Epithelial cell of esophagus (primary cell): ENCODE measurements around the gene ZEB2.

Experiments used
- DNase-seq: peaks from one replicate; pipeline ENCODE4 v3.0.0; 2010; ENCODE audit warnings: low read depth
- H3K4me3 ChIP-seq: 2 replicates; pipeline ENCODE4 v1.5.1; 2011; ENCODE audit warnings: mild to moderate bottlenecking, low read length, control low read depth
- CTCF ChIP-seq: IDR thresholded peaks from 2 replicates; pipeline ENCODE4 v1.5.1; 2011; ENCODE audit warnings: low read depth, mild to moderate bottlenecking, low read length, control low read depth, inconsistent platforms; ENCODE audit not compliant: insufficient read depth; ENCODE audit errors: missing control alignments

ZEB2 gene

GRCh38 chr2:144446136-144446535 is 73.8 kb downstream of the ZEB2 start:
- TF ChIP-seq CTCF, result no peak
- H3K4me3 ChIP-seq, result no peak overlapping the region
- no peak for DNase-seq

DNA sequence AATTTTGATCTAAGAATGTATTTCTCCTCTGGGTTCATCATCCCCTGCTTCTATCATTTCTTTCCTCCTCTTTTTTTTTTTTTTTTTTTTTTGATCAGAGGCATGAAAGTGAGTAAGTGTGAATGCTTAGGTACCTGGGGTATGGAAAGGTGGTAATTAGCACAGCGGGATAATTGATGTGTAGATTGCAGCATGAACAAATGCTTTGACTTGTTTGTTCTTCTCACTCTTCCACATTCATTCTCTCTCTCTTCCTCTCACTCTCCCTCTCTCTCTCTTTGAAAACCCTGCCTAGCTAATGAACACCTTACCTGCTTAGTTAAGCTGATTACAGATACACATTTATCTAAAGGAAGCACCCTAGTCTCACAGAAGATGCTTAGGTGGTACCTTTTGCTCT is 74.7 kb downstream of the ZEB2 start:
- H3K4me3 ChIP-seq, result no peak overlapping the region
- no peak for TF ChIP-seq CTCF
- no peak for DNase-seq

DNA sequence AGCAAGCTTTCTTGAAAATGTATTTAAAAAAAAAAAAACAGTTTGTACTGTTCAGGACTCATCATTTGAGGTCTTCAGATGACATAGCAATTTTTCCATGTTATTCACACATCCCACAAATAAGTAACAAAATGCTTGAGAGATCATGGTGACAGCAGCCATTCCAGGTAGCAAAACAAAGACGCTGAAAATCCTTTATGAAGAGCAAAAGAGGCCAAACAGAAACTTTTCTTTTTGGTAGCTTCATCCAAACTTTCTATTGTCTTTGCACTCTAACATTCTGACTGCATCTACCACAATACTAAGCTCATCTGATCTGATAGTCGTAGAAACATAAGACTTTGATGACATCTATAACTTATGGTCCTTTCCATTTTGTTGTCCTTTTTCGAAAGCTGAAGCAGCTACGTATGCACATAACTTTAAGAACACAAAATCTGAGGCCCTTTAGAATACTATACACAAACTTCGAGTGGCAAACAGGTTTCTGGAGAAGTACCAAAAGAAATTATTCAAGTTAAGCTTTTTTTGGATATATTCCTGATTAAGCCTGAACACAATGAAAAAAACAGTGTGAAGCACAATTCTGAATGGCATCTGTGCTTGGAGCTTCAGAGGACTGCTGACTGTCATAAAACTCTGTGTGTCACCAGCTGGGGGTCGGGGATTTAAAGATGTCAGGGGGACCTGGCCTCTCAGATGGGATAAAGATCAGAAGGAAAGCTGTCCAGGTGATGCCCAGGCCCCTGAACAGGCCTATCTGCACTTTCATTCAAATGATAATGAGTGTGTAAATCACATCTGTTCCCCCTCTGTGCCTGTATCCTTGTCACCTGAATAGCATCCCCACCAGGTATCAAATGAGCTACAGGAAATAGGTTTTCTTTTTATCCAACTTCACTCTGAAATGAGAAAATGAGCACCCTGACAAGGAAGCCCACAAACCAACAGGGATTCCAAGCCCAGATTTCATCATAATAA is 75.8 kb downstream of the ZEB2 start:
- TF ChIP-seq CTCF, result no peak
- no peak overlapping the region for H3K4me3 ChIP-seq
- DNase-seq, result no peak

DNA sequence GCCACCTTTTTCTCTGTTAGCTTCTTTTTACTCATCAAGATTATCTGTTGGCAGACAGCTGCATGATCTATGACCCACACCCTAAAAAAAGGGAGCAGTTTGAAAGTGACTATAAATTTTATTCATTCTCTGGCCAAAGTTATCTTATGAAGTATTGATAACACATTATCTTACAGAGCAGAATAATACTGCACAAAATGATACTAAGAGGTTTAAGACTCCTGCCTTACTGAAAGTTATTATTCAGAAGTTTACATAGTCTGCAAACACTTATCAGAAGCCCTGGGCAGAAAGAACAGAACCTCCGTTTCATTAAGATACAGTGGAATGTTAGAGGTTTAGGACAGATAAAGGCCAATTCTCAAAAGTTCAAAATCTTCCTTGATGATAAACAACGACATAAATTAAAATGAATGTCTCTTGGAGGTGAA is 78.2 kb downstream of the ZEB2 start:
- no peak overlapping the region for H3K4me3 ChIP-seq
- no peak for TF ChIP-seq CTCF
- DNase-seq, result no peak

DNA sequence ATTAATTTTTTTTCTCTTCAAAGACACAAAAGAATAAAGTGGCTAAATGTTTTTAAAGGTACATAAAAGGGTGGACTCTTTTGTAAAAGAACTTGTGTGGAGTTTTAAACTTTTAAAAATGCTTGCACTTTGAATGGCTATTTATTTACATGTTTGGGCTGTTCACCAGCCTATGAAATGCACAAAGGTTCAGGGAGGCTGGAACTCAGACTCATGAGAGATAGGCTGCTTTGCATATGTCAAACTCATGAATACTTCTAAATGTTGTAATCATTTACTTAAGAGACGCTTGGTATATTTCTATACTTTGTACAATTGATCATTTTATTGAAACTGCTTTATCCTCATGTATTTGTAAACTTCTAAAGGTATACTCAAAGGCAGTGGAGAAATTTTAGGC is 79.9 kb downstream of the ZEB2 start:
- no peak for DNase-seq
- H3K4me3 ChIP-seq, result no peak overlapping the region
- no peak for TF ChIP-seq CTCF

DNA sequence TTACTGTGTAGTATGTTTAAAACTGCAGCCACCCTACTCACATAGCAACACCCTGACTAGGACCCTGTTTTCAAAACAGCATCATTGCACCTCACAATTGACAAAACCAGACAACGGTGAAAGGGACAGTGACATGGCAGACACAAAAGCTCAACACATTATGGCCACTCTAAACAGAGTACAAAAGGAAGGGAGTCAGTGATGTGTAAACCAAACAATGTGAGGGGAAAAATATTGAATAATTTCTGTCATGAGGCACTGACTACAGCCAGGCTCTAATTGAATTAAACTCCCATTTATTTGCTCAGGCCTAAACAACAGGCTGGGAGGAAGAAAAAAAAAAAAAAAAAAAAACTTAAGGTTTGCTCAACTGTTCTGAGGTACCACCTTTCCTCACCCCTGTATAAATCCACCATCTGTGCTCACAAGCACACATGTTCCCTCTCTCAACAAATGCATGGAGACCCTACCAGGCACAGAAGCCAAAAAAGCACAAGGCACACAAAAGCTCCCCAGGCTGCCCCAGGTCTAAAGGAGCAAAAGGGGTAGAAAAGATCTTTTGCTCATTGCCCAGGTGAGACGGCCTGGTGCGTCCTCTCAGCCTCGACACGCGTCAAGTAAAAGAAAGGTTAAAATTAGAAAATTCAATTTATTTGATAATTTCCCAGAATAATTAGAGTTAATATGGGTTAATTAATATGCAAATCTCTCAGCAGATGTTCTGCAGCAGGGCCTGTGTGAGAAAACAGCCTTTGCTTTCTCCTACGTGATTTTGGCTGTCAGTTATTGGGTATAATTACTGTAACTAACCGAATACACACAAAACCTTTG is 80.9 kb downstream of the ZEB2 start:
- no peak overlapping the region for H3K4me3 ChIP-seq
- no peak for DNase-seq
- no peak for TF ChIP-seq CTCF
